ENCODE data around the gene POLH.

GRCh38 chr6:43614396-43614730 is 38.4 kb downstream of the POLH start:
- TF ChIP-seq CTCF (conservative IDR thresholded peaks at IDR 0.05 in 1 of 2, IDR thresholded peaks at IDR 0.05 in 1 of 2; ENCODE audit: low read depth in 1 of 2, low read length in 2 of 2) (no peak), EZH2 (IDR thresholded peaks at IDR 0.05; ENCODE audit: low read length, missing control alignments) (no peak)

Data from fibroblast of lung (primary cell).